H1 (cell line): ENCODE results near the gene GALNT2. TPM values are rescaled to one million over a fixed set of nuclear protein-coding genes. Genes with fewer than 3 reads are reported as not detected.

Experiments
- CTBP2 ChIP-seq: IDR thresholded peaks from 2 replicates; pipeline ENCODE4 v1.7.0; 2011; ENCODE audit warnings: borderline replicate concordance, mild to moderate bottlenecking, moderate library complexity, mixed read lengths, low read length; ENCODE audit not compliant: insufficient read depth, insufficient read length
- HDAC6 ChIP-seq: IDR thresholded peaks from one replicate; pipeline ENCODE4 v1.7.1; 2012; ENCODE audit warnings: low read depth, mild to moderate bottlenecking, inconsistent platforms, low read length, moderate library complexity
- KDM5A ChIP-seq: fragments of 200-600 bp; IDR thresholded peaks from 2 replicates; pipeline ENCODE4 v1.7.1; 2012; ENCODE audit warnings: mild to moderate bottlenecking, low read length, inconsistent platforms, mixed read lengths
- POLR2AphosphoS5 ChIP-seq: IDR thresholded peaks from 2 replicates; pipeline ENCODE4 v1.6.1; 2011; ENCODE audit warnings: low read depth, low read length
- POU5F1 ChIP-seq: IDR thresholded peaks from 2 replicates; pipeline ENCODE4 v1.6.1; 2011; ENCODE audit warnings: low read depth, mild to moderate bottlenecking, low read length, moderate library complexity
- RNF2 ChIP-seq: fragments of 200-900, 300-1000 bp; sonication (generic); IDR thresholded peaks from 2 replicates; pipeline ENCODE4 v1.7.1; 2016; ENCODE audit warnings: borderline replicate concordance, low read depth, mild to moderate bottlenecking, antibody characterized with exemption, low read length; ENCODE audit not compliant: poor library complexity, severe bottlenecking; ENCODE audit errors: missing control alignments
- SIX5 ChIP-seq: IDR thresholded peaks from 2 replicates; pipeline ENCODE4 v1.6.1; 2011; ENCODE audit warnings: mild to moderate bottlenecking, low read depth, low read length
- polyA plus RNA-seq, 7 experiments: library from polyadenylated mRNA; depleted of rRNA in 3 of 7; stranded (reverse) in 5 of 7; unstranded in 2 of 7; fragments of >200 nt in 5 of 7; fragments of 200-250 nt in 2 of 7; gene quantifications; 1 replicate in 5 of 7; 2 replicates in 1 of 7; 4 replicates in 1 of 7; pipeline versions ENCODE4 v1.2.1 to v1.2.3, GENCODE V29; 2011 to 2013; ENCODE audit warnings: missing spikeins in 2 of 7, mixed read lengths in 2 of 7
- total RNA-seq: library from RNA; stranded (reverse); fragmentation: NEBNext Ultra II Directional; extraction: Animal tissue kit (Norgen Biotek cat#: 25700); gene quantifications from 2 replicates; pipeline ENCODE4 v1.2.1, GENCODE V29; 2021
- TF ChIP-seq, protein P1 (sequence below): fragments of 300-600 bp; sonication (generic); IDR thresholded peaks from 2 replicates; pipeline ENCODE4 v1.7.1; 2012; ENCODE audit warnings: low read length, moderate library complexity, mild to moderate bottlenecking, inconsistent platforms; ENCODE audit not compliant: insufficient replicate concordance
- TF ChIP-seq, protein P2 (sequence below): IDR thresholded peaks from 2 replicates; pipeline ENCODE4 v1.6.1; 2011; ENCODE audit warnings: low read depth, mild to moderate bottlenecking, low read length; ENCODE audit not compliant: insufficient read depth

GALNT2 gene
- total and polyA plus RNA-seq, 2 of the 8 experiments (the other 6 are each of a cell fraction or from before 2014, with no cell fraction given) = 34.5 to 75.3 TPM

DNA sequence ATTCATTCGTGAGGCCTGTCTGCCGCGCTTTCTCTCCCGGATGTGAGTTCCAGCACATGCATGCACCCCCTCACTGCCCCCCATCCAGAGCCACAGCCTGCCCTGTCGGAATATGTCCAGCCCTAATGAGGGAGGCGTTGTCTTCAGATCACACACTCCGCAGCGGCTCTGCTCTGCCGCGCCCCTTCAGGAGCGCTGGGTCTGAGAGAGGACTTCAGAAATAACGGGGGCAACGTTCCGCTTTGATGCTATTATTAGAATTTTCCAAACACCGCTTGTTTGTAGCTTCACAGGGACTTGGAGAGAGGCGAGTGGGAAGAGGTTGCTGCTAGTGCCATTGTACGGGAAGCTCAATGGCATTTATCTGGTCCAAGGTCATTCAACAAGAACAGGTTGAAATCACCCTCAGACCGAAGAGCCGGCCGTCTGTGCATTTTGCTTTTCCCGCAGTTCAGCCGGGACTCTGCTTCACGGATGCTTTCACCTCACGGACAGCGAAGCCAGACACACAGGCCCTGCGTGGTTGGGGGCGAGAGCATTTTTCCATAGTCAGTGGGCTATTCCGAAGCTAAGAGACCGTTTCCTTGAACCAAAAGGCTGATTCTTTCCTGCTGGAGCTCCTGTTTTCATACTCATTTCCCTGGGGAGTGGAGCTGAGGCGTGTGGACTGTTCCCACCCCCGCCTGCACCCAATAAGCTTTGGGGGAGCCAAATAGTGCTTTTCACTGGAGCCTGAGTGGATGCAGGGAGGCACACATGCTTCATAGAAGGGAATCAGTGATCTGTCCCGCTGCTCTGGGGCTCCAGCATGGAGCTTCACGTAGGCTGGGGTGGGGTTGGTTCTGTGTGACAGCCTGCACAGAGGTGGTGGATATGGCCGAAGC lies 69.7 kb downstream of the GALNT2 start (continued):
- TF ChIP-seq, protein P1, sequence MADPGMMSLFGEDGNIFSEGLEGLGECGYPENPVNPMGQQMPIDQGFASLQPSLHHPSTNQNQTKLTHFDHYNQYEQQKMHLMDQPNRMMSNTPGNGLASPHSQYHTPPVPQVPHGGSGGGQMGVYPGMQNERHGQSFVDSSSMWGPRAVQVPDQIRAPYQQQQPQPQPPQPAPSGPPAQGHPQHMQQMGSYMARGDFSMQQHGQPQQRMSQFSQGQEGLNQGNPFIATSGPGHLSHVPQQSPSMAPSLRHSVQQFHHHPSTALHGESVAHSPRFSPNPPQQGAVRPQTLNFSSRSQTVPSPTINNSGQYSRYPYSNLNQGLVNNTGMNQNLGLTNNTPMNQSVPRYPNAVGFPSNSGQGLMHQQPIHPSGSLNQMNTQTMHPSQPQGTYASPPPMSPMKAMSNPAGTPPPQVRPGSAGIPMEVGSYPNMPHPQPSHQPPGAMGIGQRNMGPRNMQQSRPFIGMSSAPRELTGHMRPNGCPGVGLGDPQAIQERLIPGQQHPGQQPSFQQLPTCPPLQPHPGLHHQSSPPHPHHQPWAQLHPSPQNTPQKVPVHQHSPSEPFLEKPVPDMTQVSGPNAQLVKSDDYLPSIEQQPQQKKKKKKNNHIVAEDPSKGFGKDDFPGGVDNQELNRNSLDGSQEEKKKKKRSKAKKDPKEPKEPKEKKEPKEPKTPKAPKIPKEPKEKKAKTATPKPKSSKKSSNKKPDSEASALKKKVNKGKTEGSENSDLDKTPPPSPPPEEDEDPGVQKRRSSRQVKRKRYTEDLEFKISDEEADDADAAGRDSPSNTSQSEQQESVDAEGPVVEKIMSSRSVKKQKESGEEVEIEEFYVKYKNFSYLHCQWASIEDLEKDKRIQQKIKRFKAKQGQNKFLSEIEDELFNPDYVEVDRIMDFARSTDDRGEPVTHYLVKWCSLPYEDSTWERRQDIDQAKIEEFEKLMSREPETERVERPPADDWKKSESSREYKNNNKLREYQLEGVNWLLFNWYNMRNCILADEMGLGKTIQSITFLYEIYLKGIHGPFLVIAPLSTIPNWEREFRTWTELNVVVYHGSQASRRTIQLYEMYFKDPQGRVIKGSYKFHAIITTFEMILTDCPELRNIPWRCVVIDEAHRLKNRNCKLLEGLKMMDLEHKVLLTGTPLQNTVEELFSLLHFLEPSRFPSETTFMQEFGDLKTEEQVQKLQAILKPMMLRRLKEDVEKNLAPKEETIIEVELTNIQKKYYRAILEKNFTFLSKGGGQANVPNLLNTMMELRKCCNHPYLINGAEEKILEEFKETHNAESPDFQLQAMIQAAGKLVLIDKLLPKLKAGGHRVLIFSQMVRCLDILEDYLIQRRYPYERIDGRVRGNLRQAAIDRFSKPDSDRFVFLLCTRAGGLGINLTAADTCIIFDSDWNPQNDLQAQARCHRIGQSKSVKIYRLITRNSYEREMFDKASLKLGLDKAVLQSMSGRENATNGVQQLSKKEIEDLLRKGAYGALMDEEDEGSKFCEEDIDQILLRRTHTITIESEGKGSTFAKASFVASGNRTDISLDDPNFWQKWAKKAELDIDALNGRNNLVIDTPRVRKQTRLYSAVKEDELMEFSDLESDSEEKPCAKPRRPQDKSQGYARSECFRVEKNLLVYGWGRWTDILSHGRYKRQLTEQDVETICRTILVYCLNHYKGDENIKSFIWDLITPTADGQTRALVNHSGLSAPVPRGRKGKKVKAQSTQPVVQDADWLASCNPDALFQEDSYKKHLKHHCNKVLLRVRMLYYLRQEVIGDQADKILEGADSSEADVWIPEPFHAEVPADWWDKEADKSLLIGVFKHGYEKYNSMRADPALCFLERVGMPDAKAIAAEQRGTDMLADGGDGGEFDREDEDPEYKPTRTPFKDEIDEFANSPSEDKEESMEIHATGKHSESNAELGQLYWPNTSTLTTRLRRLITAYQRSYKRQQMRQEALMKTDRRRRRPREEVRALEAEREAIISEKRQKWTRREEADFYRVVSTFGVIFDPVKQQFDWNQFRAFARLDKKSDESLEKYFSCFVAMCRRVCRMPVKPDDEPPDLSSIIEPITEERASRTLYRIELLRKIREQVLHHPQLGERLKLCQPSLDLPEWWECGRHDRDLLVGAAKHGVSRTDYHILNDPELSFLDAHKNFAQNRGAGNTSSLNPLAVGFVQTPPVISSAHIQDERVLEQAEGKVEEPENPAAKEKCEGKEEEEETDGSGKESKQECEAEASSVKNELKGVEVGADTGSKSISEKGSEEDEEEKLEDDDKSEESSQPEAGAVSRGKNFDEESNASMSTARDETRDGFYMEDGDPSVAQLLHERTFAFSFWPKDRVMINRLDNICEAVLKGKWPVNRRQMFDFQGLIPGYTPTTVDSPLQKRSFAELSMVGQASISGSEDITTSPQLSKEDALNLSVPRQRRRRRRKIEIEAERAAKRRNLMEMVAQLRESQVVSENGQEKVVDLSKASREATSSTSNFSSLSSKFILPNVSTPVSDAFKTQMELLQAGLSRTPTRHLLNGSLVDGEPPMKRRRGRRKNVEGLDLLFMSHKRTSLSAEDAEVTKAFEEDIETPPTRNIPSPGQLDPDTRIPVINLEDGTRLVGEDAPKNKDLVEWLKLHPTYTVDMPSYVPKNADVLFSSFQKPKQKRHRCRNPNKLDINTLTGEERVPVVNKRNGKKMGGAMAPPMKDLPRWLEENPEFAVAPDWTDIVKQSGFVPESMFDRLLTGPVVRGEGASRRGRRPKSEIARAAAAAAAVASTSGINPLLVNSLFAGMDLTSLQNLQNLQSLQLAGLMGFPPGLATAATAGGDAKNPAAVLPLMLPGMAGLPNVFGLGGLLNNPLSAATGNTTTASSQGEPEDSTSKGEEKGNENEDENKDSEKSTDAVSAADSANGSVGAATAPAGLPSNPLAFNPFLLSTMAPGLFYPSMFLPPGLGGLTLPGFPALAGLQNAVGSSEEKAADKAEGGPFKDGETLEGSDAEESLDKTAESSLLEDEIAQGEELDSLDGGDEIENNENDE = no peak
- TF ChIP-seq RNF2 (no peak), KDM5A (no peak), POLR2AphosphoS5 (no peak), POU5F1 (no peak), CTBP2 (no peak), HDAC6 (no peak), SIX5 (no peak)
- TF ChIP-seq, protein P2, sequence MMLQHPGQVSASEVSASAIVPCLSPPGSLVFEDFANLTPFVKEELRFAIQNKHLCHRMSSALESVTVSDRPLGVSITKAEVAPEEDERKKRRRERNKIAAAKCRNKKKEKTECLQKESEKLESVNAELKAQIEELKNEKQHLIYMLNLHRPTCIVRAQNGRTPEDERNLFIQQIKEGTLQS = no peak
